KMS-11 (cell line): ENCODE data around the gene DPF3.

ENCODE experiments used
- H2AFZ ChIP-seq: fragments of 200-600 bp; sonication (generic); 2 replicates; pipeline ENCODE4 v1.6.1; 2016; ENCODE audit warnings: antibody characterized with exemption, mixed run types, low read depth
- H3K27ac ChIP-seq: fragments of 200-600 bp; sonication (generic); 2 replicates; pipeline ENCODE4 v1.6.1; 2016; ENCODE audit warnings: mild to moderate bottlenecking, mixed run types
- H3K27me3 ChIP-seq: fragments of 200-600 bp; sonication (generic); 2 replicates; pipeline ENCODE4 v1.6.1; 2017; ENCODE audit warnings: mild to moderate bottlenecking, low read depth, mixed run types, moderate library complexity; ENCODE audit not compliant: insufficient read depth
- H3K36me3 ChIP-seq: fragments of 200-600 bp; sonication (generic); 2 replicates; pipeline ENCODE4 v1.6.1; 2017; ENCODE audit warnings: mild to moderate bottlenecking, mixed run types; ENCODE audit not compliant: insufficient read depth
- H3K4me1 ChIP-seq: fragments of 200-600 bp; sonication (generic); 2 replicates; pipeline ENCODE4 v1.6.1; 2016; ENCODE audit warnings: mild to moderate bottlenecking, low read depth, mixed run types; ENCODE audit not compliant: poor library complexity, severe bottlenecking
- H3K4me2 ChIP-seq: fragments of 200-600 bp; sonication (generic); 2 replicates; pipeline ENCODE4 v1.7.0; 2016; ENCODE audit warnings: mild to moderate bottlenecking, mixed run types
- H3K4me3 ChIP-seq: fragments of 200-600 bp; sonication (generic); IDR thresholded peaks from 2 replicates; pipeline ENCODE4 v1.6.1; 2017; ENCODE audit warnings: low read depth, low read length, mixed read lengths; ENCODE audit not compliant: insufficient read depth
- H3K79me2 ChIP-seq: fragments of 200-600 bp; sonication (generic); 2 replicates; pipeline ENCODE4 v1.6.1; 2016; ENCODE audit warnings: low read depth, mixed run types; ENCODE audit not compliant: insufficient read depth
- H3K9ac ChIP-seq: fragments of 200-600 bp; sonication (generic); 2 replicates; pipeline ENCODE4 v1.6.1; 2016; ENCODE audit warnings: mild to moderate bottlenecking, mixed run types
- H4K20me1 ChIP-seq: fragments of 200-600 bp; sonication (generic); 2 replicates; pipeline ENCODE4 v1.6.1; 2016; ENCODE audit warnings: mild to moderate bottlenecking, mixed run types; ENCODE audit not compliant: insufficient read depth
- TF ChIP-seq, protein P1 (sequence below): fragments of 200-600 bp; sonication (generic); conservative IDR thresholded peaks from 2 replicates; pipeline ENCODE4 v1.6.1; 2017; ENCODE audit warnings: low read depth, mild to moderate bottlenecking, antibody characterized with exemption, low read length, moderate library complexity, mixed read lengths

DPF3 gene

GRCh38 chr14:72647782-72648181 is 246.1 kb downstream of the DPF3 start:
- peaks cover 26% of the 10 kb centered on the region for H3K4me1 ChIP-seq
- no peaks in the 10 kb centered on the region for H3K36me3 ChIP-seq
- H3K9ac ChIP-seq, result no peak overlapping the region
- H3K4me2 ChIP-seq, result no peak overlapping the region
- H3K27me3 ChIP-seq, result no peaks in the 10 kb centered on the region
- no peak overlapping the region for H3K4me3 ChIP-seq
- H3K27ac ChIP-seq, result no peak overlapping the region
- H2AFZ ChIP-seq, result no peak overlapping the region
- H3K79me2 ChIP-seq, result no peaks in the 10 kb centered on the region
- H4K20me1 ChIP-seq, result no peaks in the 10 kb centered on the region
- TF ChIP-seq, protein P1, sequence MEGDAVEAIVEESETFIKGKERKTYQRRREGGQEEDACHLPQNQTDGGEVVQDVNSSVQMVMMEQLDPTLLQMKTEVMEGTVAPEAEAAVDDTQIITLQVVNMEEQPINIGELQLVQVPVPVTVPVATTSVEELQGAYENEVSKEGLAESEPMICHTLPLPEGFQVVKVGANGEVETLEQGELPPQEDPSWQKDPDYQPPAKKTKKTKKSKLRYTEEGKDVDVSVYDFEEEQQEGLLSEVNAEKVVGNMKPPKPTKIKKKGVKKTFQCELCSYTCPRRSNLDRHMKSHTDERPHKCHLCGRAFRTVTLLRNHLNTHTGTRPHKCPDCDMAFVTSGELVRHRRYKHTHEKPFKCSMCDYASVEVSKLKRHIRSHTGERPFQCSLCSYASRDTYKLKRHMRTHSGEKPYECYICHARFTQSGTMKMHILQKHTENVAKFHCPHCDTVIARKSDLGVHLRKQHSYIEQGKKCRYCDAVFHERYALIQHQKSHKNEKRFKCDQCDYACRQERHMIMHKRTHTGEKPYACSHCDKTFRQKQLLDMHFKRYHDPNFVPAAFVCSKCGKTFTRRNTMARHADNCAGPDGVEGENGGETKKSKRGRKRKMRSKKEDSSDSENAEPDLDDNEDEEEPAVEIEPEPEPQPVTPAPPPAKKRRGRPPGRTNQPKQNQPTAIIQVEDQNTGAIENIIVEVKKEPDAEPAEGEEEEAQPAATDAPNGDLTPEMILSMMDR, result no peak

DNA sequence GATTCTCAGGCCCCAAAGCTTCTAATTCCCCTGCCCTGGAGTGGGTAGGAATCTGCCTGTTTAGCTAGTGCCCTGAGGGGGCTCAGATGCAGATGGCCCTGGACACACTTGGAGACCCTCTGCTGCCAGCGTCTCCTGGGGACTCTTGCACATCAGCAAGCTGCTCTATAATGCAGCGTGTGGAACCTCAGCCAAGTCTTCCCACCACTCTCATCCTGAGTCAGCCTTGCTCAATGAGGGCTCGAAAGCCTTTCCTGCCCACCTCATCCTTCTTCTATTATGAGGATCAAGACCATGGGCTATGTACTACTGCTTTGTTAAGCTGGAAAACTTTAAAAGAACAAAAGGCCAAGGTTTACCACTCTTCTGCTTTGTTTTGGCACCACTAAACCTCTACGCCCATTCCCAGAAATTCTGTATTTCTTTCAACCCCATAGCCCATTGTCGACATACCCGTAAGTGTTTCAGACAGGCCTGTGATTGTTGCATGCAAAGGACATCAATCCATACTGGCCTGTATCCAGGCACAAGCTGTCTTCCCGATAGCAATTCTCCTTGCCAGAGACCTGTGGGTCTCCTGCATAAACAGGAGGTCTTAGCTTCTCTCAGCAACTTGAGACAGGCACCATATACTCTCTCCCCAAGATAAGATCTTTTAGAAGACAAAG is 246.9 kb downstream of the DPF3 start:
- TF ChIP-seq, protein P1, result no peak
- no peak overlapping the region for H3K27ac ChIP-seq

DNA sequence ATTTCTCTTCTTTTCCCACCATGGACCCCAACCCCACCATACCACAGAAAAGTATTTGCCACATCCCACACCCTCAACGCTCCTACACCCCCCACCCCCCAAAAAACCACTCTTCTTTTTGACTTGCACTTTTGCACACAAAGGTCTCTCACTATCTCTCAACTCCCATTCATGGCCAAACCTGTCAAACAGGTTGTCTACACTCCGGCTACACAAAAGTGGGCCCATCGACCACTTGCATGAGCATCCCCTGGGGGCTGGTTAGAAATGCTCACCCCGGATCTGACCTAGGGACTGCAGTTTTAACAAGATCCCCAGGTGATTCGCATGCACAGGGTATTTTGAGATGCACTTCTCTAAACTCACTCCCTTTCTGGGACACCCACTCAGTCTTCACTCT is 248.2 kb downstream of the DPF3 start:
- Histone ChIP-seq H3K4me3 (no peak overlapping the region), H3K79me2 (no peaks in the 10 kb centered on the region), H4K20me1 (no peaks in the 10 kb centered on the region), H3K27ac (no peak overlapping the region), H3K4me2 (peak overlapping the region; percentile 36; the same call in 1 of the 2 replicates), H3K36me3 (no peaks in the 10 kb centered on the region), H2AFZ (no peak overlapping the region), H3K27me3 (no peaks in the 10 kb centered on the region), H3K9ac (no peak overlapping the region), H3K4me1 (peaks cover 26% of the 10 kb centered on the region)
- TF ChIP-seq, protein P1, result no peak

More for the DNA sequence above, 246.9 kb downstream of the DPF3 start:
- Histone ChIP-seq H3K4me2 (no peak overlapping the region), H2AFZ (no peak overlapping the region), H3K4me3 (no peak overlapping the region), H4K20me1 (no peaks in the 10 kb centered on the region), H3K36me3 (no peaks in the 10 kb centered on the region), H3K27me3 (no peaks in the 10 kb centered on the region), H3K79me2 (no peaks in the 10 kb centered on the region), H3K4me1 (peaks cover 26% of the 10 kb centered on the region), H3K9ac (no peak overlapping the region)

DNA sequence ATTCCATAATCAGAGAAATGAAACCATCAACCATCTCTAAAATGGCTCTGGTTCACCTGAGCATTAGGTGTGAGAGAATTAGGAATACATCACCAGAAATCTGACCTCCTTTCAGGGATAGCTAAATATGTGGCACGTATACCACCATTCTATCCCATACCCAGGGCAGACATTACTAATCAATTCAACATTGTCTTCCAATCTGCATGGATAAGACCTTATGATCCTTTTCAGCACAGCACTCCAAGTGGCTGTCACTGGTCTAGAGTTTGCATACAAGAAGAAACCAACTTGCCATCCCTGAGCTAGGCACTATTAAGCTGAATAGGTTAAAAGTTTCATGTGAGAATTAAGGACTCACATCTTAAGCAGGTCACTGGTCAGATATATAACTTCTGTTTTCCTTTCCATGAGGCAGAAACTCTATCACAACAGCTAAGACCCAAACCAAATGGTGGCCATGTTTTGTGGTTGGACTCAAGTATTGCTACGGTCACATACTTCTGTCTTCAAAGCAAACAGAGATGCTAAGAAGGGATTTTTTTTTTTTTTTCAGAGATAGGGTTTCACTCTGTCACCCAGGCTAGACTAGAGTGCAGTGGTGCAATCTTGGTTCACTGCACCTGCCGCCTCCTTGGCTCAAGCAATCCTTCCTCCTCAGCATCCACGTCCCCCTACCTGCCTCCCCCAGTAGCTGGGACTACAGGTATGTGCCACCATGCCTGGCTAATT is 249.0 kb downstream of the DPF3 start:
- H3K79me2 ChIP-seq, result no peaks in the 10 kb centered on the region
- H3K27me3 ChIP-seq, result no peaks in the 10 kb centered on the region
- H3K27ac ChIP-seq, result peak overlapping the region; percentile 58; the same call in 1 of the 2 replicates
- peak overlapping the region; percentile 36; the same call in 1 of the 2 replicates for H3K4me2 ChIP-seq
- H4K20me1 ChIP-seq, result no peaks in the 10 kb centered on the region
- no peak overlapping the region for H2AFZ ChIP-seq
- H3K9ac ChIP-seq, result no peak overlapping the region
- H3K4me3 ChIP-seq, result no peak overlapping the region
- H3K4me1 ChIP-seq, result peaks cover 26% of the 10 kb centered on the region
- TF ChIP-seq, protein P1, result no peak
- H3K36me3 ChIP-seq, result no peaks in the 10 kb centered on the region
